Activated CD4-positive, alpha-beta T cell treated with anti-CD3 and anti-CD28 coated beads, Interleukin-2, amount 50 U/mL, for 16 hours (primary cell): ENCODE results near the gene CXCR3.
"Not testable (repeated sequence)": the region's sequence is repeated elsewhere in the genome, so short reads cannot be mapped to it uniquely, and the experiment has no call there.

Source experiments
- DNase-seq: peaks from one replicate; pipeline ENCODE4 v3.0.0-alpha.2; 2020

CXCR3 gene

GRCh38 chrX:71636438-71637252 is 18.3 kb upstream of the CXCR3 start:
- no peak for DNase-seq

- no peak for DNase-seq
Observed at GRCh38 chrX:71634366-71634765, 16.1 kb upstream of the CXCR3 start.

GRCh38 chrX:71632923-71633657 is 14.8 kb upstream of the CXCR3 start:
- DNase-seq = no peak

- DNase-seq = no peak
Observed at GRCh38 chrX:71629467-71629866, 11.2 kb upstream of the CXCR3 start.

GRCh38 chrX:71627588-71628404 is 9.5 kb upstream of the CXCR3 start:
- no peak for DNase-seq

- no peak for DNase-seq
Observed at GRCh38 chrX:71626576-71626975, 8.3 kb upstream of the CXCR3 start.

GRCh38 chrX:71625471-71625870 is 7.2 kb upstream of the CXCR3 start:
- no peak for DNase-seq

- DNase-seq = no peak
Observed at GRCh38 chrX:71623714-71624113, 5.4 kb upstream of the CXCR3 start.

GRCh38 chrX:71622576-71623450 is 4.5 kb upstream of the CXCR3 start:
- peak; percentile 91 for DNase-seq

- DNase-seq = no peak
Observed at GRCh38 chrX:71622032-71622575, 3.8 kb upstream of the CXCR3 start.

GRCh38 chrX:71621603-71622002 is 3.3 kb upstream of the CXCR3 start:
- no peak for DNase-seq

GRCh38 chrX:71619986-71620385 is 1.7 kb upstream of the CXCR3 start:
- no peak for DNase-seq

GRCh38 chrX:71619193-71619592 is 882 bp upstream of the CXCR3 start:
- DNase-seq = peak; percentile 55

- DNase-seq = no peak
Observed at GRCh38 chrX:71618787-71619186, 476 bp upstream of the CXCR3 start.

GRCh38 chrX:71617742-71618141 is 569 bp downstream of the CXCR3 start:
- DNase-seq = no peak

- DNase-seq = peak; percentile 33
Observed at GRCh38 chrX:71616672-71617529, 1.4 kb downstream of the CXCR3 start.

GRCh38 chrX:71615954-71616353 is 2.4 kb downstream of the CXCR3 start:
- peak; percentile 44 for DNase-seq

GRCh38 chrX:71615056-71615455 is 3.3 kb downstream of the CXCR3 start:
- DNase-seq = no peak

GRCh38 chrX:71612256-71612655 is 6.1 kb downstream of the CXCR3 start:
- DNase-seq = no peak

GRCh38 chrX:71611736-71612135 is 6.6 kb downstream of the CXCR3 start:
- not testable (repeated sequence) for DNase-seq
